Vagina (tissue), 2 donors: Measurements from ENCODE around the gene CPA2.

ENCODE experiments used
- POLR2A ChIP-seq, 2 donors: fragments of 450-650 bp; IDR thresholded peaks; one replicate each; pipeline ENCODE4 v1.6.1; 2017; ENCODE audit warnings: antibody characterized with exemption in 2 of 2, mild to moderate bottlenecking in 2 of 2, moderate library complexity in 2 of 2
- POLR2AphosphoS5 ChIP-seq, 2 donors: sonication (generic); formaldehyde crosslinking; IDR thresholded peaks; one replicate each; pipeline ENCODE4 v1.9.0; 2017; ENCODE audit warnings: antibody characterized with exemption in 2 of 2, mild to moderate bottlenecking in 2 of 2, low read depth in 1 of 2; ENCODE audit not compliant: insufficient read depth in 1 of 2
- TF ChIP-seq, protein P1 (sequence below), 3 experiments: fragments of 450-650 bp in 2 of 3; fragments of 200-600 bp in 1 of 3; sonication (generic) in 1 of 3; IDR thresholded peaks; one replicate each; pipeline ENCODE4 v1.5.1; 2017 to 2019; ENCODE audit warnings: antibody characterized with exemption in 3 of 3, mild to moderate bottlenecking in 2 of 3, moderate library complexity in 2 of 3

GRCh38 chr7:130227883-130228575 lies 38.6 kb upstream of the CPA2 start:
- TF ChIP-seq, protein P1, sequence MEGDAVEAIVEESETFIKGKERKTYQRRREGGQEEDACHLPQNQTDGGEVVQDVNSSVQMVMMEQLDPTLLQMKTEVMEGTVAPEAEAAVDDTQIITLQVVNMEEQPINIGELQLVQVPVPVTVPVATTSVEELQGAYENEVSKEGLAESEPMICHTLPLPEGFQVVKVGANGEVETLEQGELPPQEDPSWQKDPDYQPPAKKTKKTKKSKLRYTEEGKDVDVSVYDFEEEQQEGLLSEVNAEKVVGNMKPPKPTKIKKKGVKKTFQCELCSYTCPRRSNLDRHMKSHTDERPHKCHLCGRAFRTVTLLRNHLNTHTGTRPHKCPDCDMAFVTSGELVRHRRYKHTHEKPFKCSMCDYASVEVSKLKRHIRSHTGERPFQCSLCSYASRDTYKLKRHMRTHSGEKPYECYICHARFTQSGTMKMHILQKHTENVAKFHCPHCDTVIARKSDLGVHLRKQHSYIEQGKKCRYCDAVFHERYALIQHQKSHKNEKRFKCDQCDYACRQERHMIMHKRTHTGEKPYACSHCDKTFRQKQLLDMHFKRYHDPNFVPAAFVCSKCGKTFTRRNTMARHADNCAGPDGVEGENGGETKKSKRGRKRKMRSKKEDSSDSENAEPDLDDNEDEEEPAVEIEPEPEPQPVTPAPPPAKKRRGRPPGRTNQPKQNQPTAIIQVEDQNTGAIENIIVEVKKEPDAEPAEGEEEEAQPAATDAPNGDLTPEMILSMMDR (IDR thresholded peaks at IDR 0.05), result no peak
- TF ChIP-seq POLR2A (IDR thresholded peaks at IDR 0.05), result no peak
- TF ChIP-seq POLR2AphosphoS5 (IDR thresholded peaks at IDR 0.05; ENCODE audit: insufficient read depth in 1 of 2, low read depth in 1 of 2), result no peak
